Right lobe of liver (tissue), 4 donors: ENCODE results near the gene ZNF18.
A peak's percentile ranks its signal among the peaks of the same experiment; 100 is the strongest.

ENCODE experiments used
- POLR2A ChIP-seq: fragments of 450-650 bp; IDR thresholded peaks from one replicate; pipeline ENCODE4 v1.6.1; 2017; ENCODE audit warnings: antibody characterized with exemption, mild to moderate bottlenecking
- TF ChIP-seq, protein P1 (sequence below), 4 donors: fragments of 200-600 bp in 3 of 4; fragments of 450-650 bp in 1 of 4; IDR thresholded peaks; one replicate each; pipeline versions ENCODE4 v1.5.1 to v1.8.0; 2016 to 2022; ENCODE audit warnings: antibody characterized with exemption in 4 of 4, mild to moderate bottlenecking in 2 of 4
- donor health status: DM: no; HTN: no; CAD: no.
- donor health status: DM: no; HTN: no; CAD: no.
- donor health status: DM: no; HTN: yes; CAD: no.

DNA sequence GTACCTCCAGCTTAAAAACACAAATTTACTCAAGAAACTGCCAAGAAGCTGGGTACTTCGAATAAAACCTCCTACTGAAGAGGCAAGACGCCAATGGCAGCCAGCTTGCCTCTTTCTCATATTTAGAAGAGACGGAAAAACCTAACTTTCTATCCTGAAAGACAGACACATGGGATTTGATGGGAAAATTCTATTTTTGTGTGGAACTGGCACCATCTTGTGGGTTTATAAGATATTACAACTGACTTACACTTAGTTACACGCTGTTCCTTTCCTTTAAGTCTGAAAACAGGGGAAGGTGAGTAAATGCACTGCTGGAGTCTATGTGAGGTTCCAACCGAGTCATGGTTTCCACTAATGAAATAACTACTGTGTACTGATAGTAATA is 10.3 kb downstream of the ZNF18 start:
- no peak for TF ChIP-seq POLR2A
- TF ChIP-seq, protein P1, sequence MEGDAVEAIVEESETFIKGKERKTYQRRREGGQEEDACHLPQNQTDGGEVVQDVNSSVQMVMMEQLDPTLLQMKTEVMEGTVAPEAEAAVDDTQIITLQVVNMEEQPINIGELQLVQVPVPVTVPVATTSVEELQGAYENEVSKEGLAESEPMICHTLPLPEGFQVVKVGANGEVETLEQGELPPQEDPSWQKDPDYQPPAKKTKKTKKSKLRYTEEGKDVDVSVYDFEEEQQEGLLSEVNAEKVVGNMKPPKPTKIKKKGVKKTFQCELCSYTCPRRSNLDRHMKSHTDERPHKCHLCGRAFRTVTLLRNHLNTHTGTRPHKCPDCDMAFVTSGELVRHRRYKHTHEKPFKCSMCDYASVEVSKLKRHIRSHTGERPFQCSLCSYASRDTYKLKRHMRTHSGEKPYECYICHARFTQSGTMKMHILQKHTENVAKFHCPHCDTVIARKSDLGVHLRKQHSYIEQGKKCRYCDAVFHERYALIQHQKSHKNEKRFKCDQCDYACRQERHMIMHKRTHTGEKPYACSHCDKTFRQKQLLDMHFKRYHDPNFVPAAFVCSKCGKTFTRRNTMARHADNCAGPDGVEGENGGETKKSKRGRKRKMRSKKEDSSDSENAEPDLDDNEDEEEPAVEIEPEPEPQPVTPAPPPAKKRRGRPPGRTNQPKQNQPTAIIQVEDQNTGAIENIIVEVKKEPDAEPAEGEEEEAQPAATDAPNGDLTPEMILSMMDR (IDR thresholded peaks at IDR 0.05), result peak; percentile 59 to 69 (median 64)
